HUES6 (cell line): ENCODE data around the gene FAM81A.
"Not testable (repeated sequence)": the region's sequence is repeated elsewhere in the genome, so short reads cannot be mapped to it uniquely, and the experiment has no call there.

Source experiments
- H3K27ac ChIP-seq: 2 replicates; pipeline ENCODE4 v1.7.0; 2013; ENCODE audit warnings: low read depth, mild to moderate bottlenecking, low read length, inconsistent platforms
- H3K27me3 ChIP-seq: 2 replicates; pipeline ENCODE4 v1.6.1; 2013; ENCODE audit warnings: low read length; ENCODE audit not compliant: control insufficient read depth, insufficient read depth
- H3K36me3 ChIP-seq: 2 replicates; pipeline ENCODE4 v1.6.1; 2013; ENCODE audit warnings: low read length; ENCODE audit not compliant: control insufficient read depth, insufficient read depth
- H3K4me1 ChIP-seq: 2 replicates; pipeline ENCODE4 v1.6.1; 2013; ENCODE audit warnings: low read length; ENCODE audit not compliant: control insufficient read depth, insufficient read depth
- H3K4me3 ChIP-seq: 2 replicates; pipeline ENCODE4 v1.5.1; 2013; ENCODE audit warnings: low read depth, low read length
- H3K9ac ChIP-seq: one replicate; pipeline ENCODE4 v1.6.1; 2013; ENCODE audit warnings: mild to moderate bottlenecking, low read length
- H3K9me3 ChIP-seq: 2 replicates; pipeline ENCODE4 v1.6.1; 2013; ENCODE audit warnings: low read depth, low read length; ENCODE audit not compliant: control insufficient read depth, insufficient read depth

FAM81A gene

DNA sequence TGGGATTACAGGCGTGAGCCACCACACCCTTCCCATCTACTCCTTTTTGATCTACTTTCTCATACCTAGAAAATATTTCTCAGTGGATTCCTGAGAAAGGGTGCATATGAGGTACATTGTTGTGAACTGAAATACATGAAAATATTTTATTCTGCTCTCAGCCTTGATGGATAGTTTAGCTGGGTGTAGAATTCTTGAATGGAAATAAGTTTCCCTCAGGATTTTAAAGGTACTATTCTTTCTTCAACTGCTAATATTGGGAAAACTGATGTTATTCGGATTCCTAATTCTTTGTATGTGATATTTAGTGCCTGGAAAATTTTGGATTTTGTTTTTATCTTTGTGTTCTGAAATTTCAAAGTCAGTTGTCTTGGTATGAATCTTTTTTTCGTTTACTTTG is 9.1 kb upstream of the FAM81A start:
- H3K4me1 ChIP-seq, H3K4me3 ChIP-seq, H3K9ac ChIP-seq, H3K27ac ChIP-seq, H3K36me3 ChIP-seq, H3K9me3 ChIP-seq: not testable (repeated sequence)
- peaks cover 11% of the 10 kb centered on the region for H3K27me3 ChIP-seq

DNA sequence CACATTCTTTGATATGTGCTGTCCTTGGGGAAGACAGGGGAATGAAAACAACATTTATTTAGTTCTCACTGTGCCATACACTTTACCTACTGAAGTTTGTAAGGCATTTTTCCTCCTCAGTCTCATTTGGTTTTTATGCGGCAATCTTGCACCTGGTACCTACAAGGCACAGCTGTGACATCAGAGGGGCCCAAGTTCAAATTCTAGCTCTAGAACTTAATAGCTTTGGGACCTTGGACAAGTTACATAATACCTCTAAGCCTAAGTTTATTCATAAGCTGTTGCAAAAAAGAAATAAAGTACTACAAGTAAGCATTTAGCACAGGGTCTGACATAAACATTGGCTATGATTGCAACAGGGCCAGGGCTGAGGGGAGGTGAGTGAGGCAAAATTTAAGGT is 5.6 kb upstream of the FAM81A start:
- Histone ChIP-seq H3K27ac (no peak overlapping the region), H3K27me3 (peaks cover 39% of the 10 kb centered on the region), H3K4me3 (no peak overlapping the region), H3K9ac (no peak overlapping the region), H3K36me3 (no peaks in the 10 kb centered on the region), H3K9me3 (peaks cover 4% of the 10 kb centered on the region; the same call in 1 of the 2 replicates), H3K4me1 (peaks cover 7% of the 10 kb centered on the region)

DNA sequence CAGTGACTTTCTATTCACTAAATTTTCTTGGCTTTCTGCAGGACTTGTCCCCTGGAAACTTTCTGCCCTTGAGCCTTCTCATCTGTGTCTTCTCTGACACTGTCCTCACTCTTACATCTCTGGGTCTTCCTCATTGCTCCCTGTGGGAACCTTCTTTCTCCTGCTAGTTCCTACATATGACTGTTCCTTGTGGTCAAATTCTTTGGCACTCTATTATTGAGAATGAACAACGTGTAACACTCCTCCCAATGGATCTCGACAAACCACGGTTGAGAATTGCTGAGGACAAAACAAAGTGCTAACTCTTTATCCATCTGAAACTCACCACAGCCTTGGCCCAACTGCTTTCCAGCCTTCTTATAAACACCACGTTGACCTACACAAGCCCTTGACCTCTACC is 3.5 kb upstream of the FAM81A start:
- Histone ChIP-seq H3K36me3 (no peaks in the 10 kb centered on the region), H3K27me3 (peaks cover 58% of the 10 kb centered on the region), H3K27ac (no peak overlapping the region), H3K4me3 (no peak overlapping the region), H3K4me1 (peaks cover 9% of the 10 kb centered on the region), H3K9me3 (no peaks in the 10 kb centered on the region), H3K9ac (no peak overlapping the region)

DNA sequence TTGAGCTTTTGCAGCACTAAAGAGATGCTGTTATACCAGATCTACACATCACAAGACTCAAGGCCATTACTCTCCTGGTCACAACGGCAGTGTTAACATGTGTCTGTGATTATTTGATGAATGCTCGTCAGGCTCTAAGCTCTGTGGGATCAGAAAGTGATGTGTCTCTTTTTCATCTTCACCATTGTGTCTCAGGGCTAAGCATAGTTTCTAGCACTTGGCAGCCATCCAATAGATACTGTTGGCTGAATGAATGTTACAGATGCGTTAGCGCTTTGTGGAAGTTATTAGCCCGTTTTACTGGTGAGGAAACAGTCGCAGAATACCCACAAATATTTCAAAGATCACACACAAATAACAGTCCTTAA is 1.2 kb upstream of the FAM81A start:
- Histone ChIP-seq H3K9me3 (no peaks in the 10 kb centered on the region), H3K4me1 (peaks cover 9% of the 10 kb centered on the region), H3K36me3 (no peaks in the 10 kb centered on the region), H3K27me3 (peaks cover 79% of the 10 kb centered on the region), H3K27ac (no peak overlapping the region), H3K9ac (no peak overlapping the region), H3K4me3 (peak overlapping the region; percentile 71; the same call in 1 of the 2 replicates)

DNA sequence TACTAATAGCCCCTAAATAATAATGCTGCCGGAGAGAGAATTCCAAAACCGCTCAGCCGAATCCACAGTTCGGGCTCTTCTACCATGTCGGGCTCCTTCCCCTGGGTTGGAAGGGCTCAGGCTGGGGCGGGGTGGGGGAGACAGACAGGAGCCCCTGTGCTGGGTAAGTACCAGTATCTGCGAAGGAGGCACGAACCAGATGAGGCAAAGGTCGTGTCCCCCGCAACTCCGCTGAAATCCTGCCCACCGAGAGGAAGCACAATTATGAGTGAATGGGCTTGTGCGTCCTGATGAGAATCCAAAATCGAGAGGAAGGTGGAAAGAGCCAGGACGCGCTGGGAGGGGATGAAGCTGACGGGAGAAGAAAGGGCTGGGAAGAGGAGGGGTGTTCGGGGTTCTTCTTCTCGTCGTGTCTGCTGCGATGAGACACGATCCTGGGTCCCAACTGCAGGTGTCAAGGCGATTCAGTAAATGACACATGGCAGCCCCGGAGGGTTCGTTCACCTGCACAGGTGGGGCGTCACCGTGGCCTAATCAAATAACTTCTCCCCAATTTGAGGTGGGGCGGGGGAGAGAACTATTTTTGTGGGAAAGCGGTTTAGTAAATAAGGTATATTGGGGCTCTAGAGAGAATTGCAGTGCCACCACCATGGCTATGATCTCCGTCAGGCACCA is 707 bp upstream of the FAM81A start:
- Histone ChIP-seq H3K36me3 (no peaks in the 10 kb centered on the region), H3K9ac (no peak overlapping the region), H3K9me3 (no peaks in the 10 kb centered on the region), H3K4me1 (peaks cover 9% of the 10 kb centered on the region), H3K27me3 (peaks cover 79% of the 10 kb centered on the region), H3K4me3 (peak overlapping the region; percentile 71), H3K27ac (no peak overlapping the region)

DNA sequence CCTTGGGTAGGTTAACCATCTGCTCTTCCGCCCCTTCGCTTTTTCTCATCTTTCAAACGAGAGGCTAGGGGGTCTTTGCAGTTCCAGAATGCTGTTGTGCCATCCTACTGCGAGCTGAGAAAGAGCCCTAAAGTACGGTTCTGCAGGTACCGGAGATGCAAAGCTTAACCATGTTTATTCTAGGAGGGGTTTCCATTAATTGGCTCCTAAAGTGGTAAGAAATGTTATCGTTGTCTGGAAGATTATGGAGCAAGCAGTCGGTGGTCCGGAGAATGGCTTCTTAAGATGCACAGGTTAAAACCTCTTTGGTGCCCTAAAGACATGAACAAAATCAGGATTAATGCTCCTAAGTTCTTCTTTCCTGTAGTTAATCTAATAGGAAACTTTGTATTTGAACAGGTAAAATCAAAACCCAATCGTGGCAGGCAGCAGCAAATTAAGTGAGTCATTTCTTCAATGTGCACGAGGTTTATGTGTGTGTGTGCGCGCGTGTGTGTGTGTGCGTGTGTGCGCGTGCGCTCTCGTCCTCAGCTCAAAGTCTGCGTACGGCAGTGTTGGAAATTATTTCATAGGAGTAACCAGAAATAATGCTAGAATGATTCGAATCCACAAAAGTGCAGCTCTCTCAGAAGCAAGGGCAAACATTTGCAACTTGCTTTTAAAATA is 772 bp downstream of the FAM81A start:
- peaks cover 76% of the 10 kb centered on the region for H3K27me3 ChIP-seq
- no peak overlapping the region for H3K27ac ChIP-seq
- peak overlapping the region; percentile 61 for H3K4me3 ChIP-seq
- H3K4me1 ChIP-seq, result peaks cover 9% of the 10 kb centered on the region
- H3K9ac ChIP-seq, result no peak overlapping the region
- H3K36me3 ChIP-seq, result no peaks in the 10 kb centered on the region
- H3K9me3 ChIP-seq, result no peaks in the 10 kb centered on the region

- no peaks in the 10 kb centered on the region for H3K9me3 ChIP-seq
- no peak overlapping the region for H3K9ac ChIP-seq
- H3K36me3 ChIP-seq, result no peaks in the 10 kb centered on the region
- H3K27ac ChIP-seq, result no peak overlapping the region
- H3K27me3 ChIP-seq, result peaks cover 68% of the 10 kb centered on the region
- H3K4me1 ChIP-seq, result peaks cover 9% of the 10 kb centered on the region
- H3K4me3 ChIP-seq, result no peak overlapping the region
Measured at GRCh38 chr15:59439576-59439975, 1.6 kb downstream of the FAM81A start.

DNA sequence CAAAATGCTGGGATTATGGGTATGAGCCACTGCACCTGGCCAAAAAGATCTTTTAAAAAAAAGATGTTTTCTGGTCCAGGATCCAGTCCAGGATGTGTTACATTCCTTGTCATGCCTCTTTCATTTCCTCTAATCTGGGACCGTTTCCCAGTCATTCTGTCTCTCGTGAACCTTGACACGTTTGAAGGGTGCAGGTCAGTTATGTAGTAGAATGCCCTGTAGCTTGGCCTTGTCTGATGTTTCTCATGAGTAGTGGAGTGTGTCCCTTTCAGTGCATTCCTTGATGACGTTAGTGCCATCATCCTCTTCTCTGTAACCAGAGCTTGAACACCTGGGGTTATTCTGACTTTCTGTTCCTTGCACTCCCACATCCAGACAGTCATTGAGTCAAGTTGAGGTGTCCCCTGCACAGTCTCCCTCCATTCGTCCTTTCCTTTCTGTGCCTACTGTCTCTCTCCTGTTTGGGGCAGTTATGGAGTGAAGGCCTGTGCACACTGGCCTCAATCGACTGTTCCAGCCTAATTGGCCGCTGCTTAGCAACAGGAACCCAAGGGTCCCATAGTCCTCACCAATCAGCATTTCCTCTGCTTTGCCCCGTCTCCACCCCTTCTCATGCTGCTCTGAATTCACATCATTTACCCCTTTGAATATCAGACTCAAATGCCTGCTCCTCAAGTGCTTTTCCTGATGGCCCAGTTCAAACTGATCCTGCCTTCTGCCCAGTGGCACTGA is 5.5 kb downstream of the FAM81A start:
- H3K9ac ChIP-seq, result no peak overlapping the region
- no peak overlapping the region for H3K27ac ChIP-seq
- H3K4me3 ChIP-seq, result no peak overlapping the region
- no peaks in the 10 kb centered on the region for H3K4me1 ChIP-seq
- H3K36me3 ChIP-seq, result no peaks in the 10 kb centered on the region
- H3K9me3 ChIP-seq, result no peaks in the 10 kb centered on the region
- H3K27me3 ChIP-seq, result peaks cover 31% of the 10 kb centered on the region

DNA sequence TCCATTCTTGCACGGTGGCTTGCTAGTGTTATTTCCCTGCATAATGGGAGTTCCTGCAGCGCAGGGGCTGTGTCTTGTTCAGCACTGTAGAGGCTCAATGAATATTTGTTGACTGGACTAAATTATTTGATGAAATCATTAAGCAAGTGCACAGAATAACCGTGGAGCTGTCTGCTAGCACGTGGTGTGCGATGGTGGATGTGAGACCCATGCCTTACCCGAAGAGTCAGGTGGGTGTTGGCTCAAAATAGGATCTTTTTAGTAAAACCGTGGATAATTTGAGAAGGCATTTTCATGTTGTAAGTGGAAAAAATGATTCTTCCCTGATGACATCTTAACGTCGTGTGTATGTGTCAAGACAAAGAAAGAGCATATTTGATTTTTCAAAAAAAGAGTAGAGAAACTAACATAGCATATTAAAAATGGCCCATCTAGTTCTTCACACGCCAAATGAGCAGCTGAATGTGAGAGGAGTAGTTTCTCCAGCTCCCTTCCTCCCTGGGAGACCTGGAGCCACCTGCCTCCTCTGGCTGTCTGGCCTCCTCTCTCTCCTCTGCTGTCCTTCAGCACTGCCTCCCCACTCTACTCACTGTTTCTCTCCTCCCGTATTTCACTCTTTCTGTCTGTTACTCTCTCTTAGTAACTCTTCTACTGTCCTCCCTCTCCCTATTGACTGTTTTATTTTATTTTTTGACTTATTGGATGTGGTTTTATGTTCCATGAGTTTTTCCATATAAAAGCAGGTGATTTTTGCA is 6.3 kb downstream of the FAM81A start:
- H3K27ac ChIP-seq, result no peak overlapping the region

GRCh38 chr15:59444980-59445545 is 7.1 kb downstream of the FAM81A start:
- Histone ChIP-seq H3K4me1 (no peaks in the 10 kb centered on the region), H3K36me3 (no peaks in the 10 kb centered on the region), H3K9me3 (no peaks in the 10 kb centered on the region), H3K27ac (no peak overlapping the region), H3K9ac (no peak overlapping the region), H3K4me3 (no peak overlapping the region), H3K27me3 (peaks cover 15% of the 10 kb centered on the region)

More for the DNA sequence above, 6.3 kb downstream of the FAM81A start:
- no peaks in the 10 kb centered on the region for H3K9me3 ChIP-seq
- no peaks in the 10 kb centered on the region for H3K4me1 ChIP-seq
- peaks cover 24% of the 10 kb centered on the region for H3K27me3 ChIP-seq
- H3K9ac ChIP-seq, result no peak overlapping the region
- H3K36me3 ChIP-seq, result no peaks in the 10 kb centered on the region
- no peak overlapping the region for H3K4me3 ChIP-seq
